H9 (cell line): Measurements from ENCODE around the gene MYO7A. TPM values are rescaled to one million over a fixed set of nuclear protein-coding genes. Genes with fewer than 3 reads are reported as not detected.

Experiments used
- DNase-seq: peaks from one replicate; pipeline ENCODE4 v3.0.0-alpha.2; 2017
- H2AFZ ChIP-seq: one replicate; pipeline ENCODE4 v1.6.1; 2013; ENCODE audit warnings: mild to moderate bottlenecking, low read length, control low read depth, moderate library complexity
- H2AK5ac ChIP-seq: 2 replicates; pipeline ENCODE4 v1.6.1; 2013; ENCODE audit warnings: low read length, control low read depth, mixed read lengths; ENCODE audit not compliant: insufficient read length
- H2BK120ac ChIP-seq: one replicate; pipeline ENCODE4 v1.6.1; 2013; ENCODE audit warnings: low read depth, mild to moderate bottlenecking, low read length, control low read depth, inconsistent platforms; ENCODE audit not compliant: poor library complexity, severe bottlenecking
- H2BK12ac ChIP-seq: 2 replicates; pipeline ENCODE4 v1.6.1; 2013; ENCODE audit warnings: low read length, control low read depth, mixed read lengths, low read depth; ENCODE audit not compliant: insufficient read length
- H2BK15ac ChIP-seq: 2 replicates; pipeline ENCODE4 v1.6.1; 2013; ENCODE audit warnings: low read depth, low read length, control low read depth
- H2BK20ac ChIP-seq: one replicate; pipeline ENCODE4 v1.6.1; 2013; ENCODE audit warnings: low read depth, mild to moderate bottlenecking, low read length, control low read depth, inconsistent platforms; ENCODE audit not compliant: poor library complexity, severe bottlenecking
- H2BK5ac ChIP-seq: 2 replicates; pipeline ENCODE4 v1.6.1; 2013; ENCODE audit warnings: low read length, control low read depth, mixed read lengths; ENCODE audit not compliant: insufficient read length
- H3K14ac ChIP-seq: 2 replicates; pipeline ENCODE4 v1.6.1; 2013; ENCODE audit warnings: low read length, control low read depth; ENCODE audit not compliant: insufficient read depth
- H3K18ac ChIP-seq: 2 replicates; pipeline ENCODE4 v1.6.1; 2013; ENCODE audit warnings: low read depth, mild to moderate bottlenecking, mixed read lengths, low read length, control low read depth; ENCODE audit not compliant: insufficient read length
- H3K23ac ChIP-seq: 2 replicates; pipeline ENCODE4 v1.6.1; 2013; ENCODE audit warnings: low read length, control low read depth, mixed read lengths, low read depth; ENCODE audit not compliant: insufficient read length
- H3K23me2 ChIP-seq: 2 replicates; pipeline ENCODE4 v1.6.1; 2013; ENCODE audit warnings: low read depth, mild to moderate bottlenecking, mixed read lengths, low read length, control low read depth; ENCODE audit not compliant: insufficient read length, poor library complexity, severe bottlenecking
- H3K27ac ChIP-seq: 2 replicates; pipeline ENCODE4 v1.5.1; 2013; ENCODE audit warnings: low read length, control low read depth, mixed read lengths, low read depth; ENCODE audit not compliant: insufficient read length
- H3K27me3 ChIP-seq: 2 replicates; pipeline ENCODE4 v1.6.1; 2013; ENCODE audit warnings: low read length, control low read depth, inconsistent platforms; ENCODE audit not compliant: insufficient read depth
- H3K4ac ChIP-seq: 2 replicates; pipeline ENCODE4 v1.6.1; 2013; ENCODE audit warnings: low read depth, mild to moderate bottlenecking, control low read depth, inconsistent platforms, low read length, moderate library complexity
- H3K4me1 ChIP-seq: 2 replicates; pipeline ENCODE4 v1.6.1; 2013; ENCODE audit warnings: low read length, control low read depth, inconsistent platforms; ENCODE audit not compliant: insufficient read depth
- H3K4me2 ChIP-seq: 2 replicates; pipeline ENCODE4 v1.6.1; 2013; ENCODE audit warnings: low read length, control low read depth, mixed read lengths; ENCODE audit not compliant: insufficient read length, insufficient read depth
- H3K56ac ChIP-seq: 2 replicates; pipeline ENCODE4 v1.6.1; 2013; ENCODE audit warnings: low read depth, mild to moderate bottlenecking, mixed read lengths, low read length, control low read depth; ENCODE audit not compliant: insufficient read length
- H3K79me1 ChIP-seq: 2 replicates; pipeline ENCODE4 v1.6.1; 2013; ENCODE audit warnings: low read depth, mild to moderate bottlenecking, moderate library complexity, low read length, control low read depth, inconsistent platforms; ENCODE audit not compliant: insufficient read depth, poor library complexity, severe bottlenecking
- H3K79me2 ChIP-seq: 2 replicates; pipeline ENCODE4 v1.6.1; 2013; ENCODE audit warnings: low read length, control low read depth, inconsistent platforms; ENCODE audit not compliant: insufficient read depth
- H3K9ac ChIP-seq: 2 replicates; pipeline ENCODE4 v1.6.1; 2013; ENCODE audit warnings: low read length, control low read depth, mixed read lengths; ENCODE audit not compliant: insufficient read length; ENCODE audit errors: extremely low read depth
- H3K9me3 ChIP-seq: one replicate; pipeline ENCODE4 v1.6.1; 2013; ENCODE audit warnings: low read depth, low read length, inconsistent platforms; ENCODE audit not compliant: control insufficient read depth
- H3T11ph ChIP-seq: one replicate; pipeline ENCODE4 v1.6.1; 2013; ENCODE audit warnings: mild to moderate bottlenecking, low read length, control low read depth, inconsistent platforms
- H4K20me1 ChIP-seq: one replicate; pipeline ENCODE4 v1.6.1; 2013; ENCODE audit not compliant: control insufficient read depth, insufficient read length, insufficient read depth
- H4K5ac ChIP-seq: 2 replicates; pipeline ENCODE4 v1.6.1; 2013; ENCODE audit warnings: low read depth, mild to moderate bottlenecking, mixed read lengths, low read length, control low read depth; ENCODE audit not compliant: insufficient read length
- H4K8ac ChIP-seq: replicated peaks from 2 replicates; pipeline ENCODE4 v1.6.1; 2013; ENCODE audit warnings: low read length, control low read depth, mixed read lengths, low read depth; ENCODE audit not compliant: insufficient read length
- H4K91ac ChIP-seq: 2 replicates; pipeline ENCODE4 v1.6.1; 2013; ENCODE audit warnings: low read depth, mild to moderate bottlenecking, moderate library complexity, mixed read lengths, low read length, control low read depth; ENCODE audit not compliant: insufficient read length
- H3K27ac Mint-ChIP-seq, 3 experiments: 2 replicates in 2 of 3; 3 replicates in 1 of 3; pipeline ENCODE4 v1.8.0; 2020 to 2021; ENCODE audit warnings: mixed read lengths in 3 of 3, mild to moderate bottlenecking in 1 of 3, moderate library complexity in 1 of 3
- H3K27me3 Mint-ChIP-seq: 2 replicates; pipeline ENCODE4 v1.8.0; 2021; ENCODE audit warnings: low read depth, mild to moderate bottlenecking, moderate library complexity, mixed read lengths
- H3K36me3 Mint-ChIP-seq, 3 experiments: 2 replicates in 2 of 3; 3 replicates in 1 of 3; pipeline ENCODE4 v1.8.0; 2020 to 2021; ENCODE audit warnings: low read depth in 3 of 3, mixed read lengths in 3 of 3; ENCODE audit not compliant: insufficient read depth in 1 of 3
- H3K4me1 Mint-ChIP-seq, 2 experiments: 2 replicates each; pipeline ENCODE4 v1.8.0; 2020; ENCODE audit warnings: mixed read lengths in 2 of 2
- H3K4me3 Mint-ChIP-seq, 2 experiments: 2 replicates in 1 of 2; 3 replicates in 1 of 2; pipeline ENCODE4 v1.8.0; 2020 to 2021; ENCODE audit warnings: mild to moderate bottlenecking in 2 of 2, mixed read lengths in 2 of 2, moderate library complexity in 1 of 2
- H3K9me3 Mint-ChIP-seq, 2 experiments: 2 replicates in 1 of 2; 3 replicates in 1 of 2; pipeline ENCODE4 v1.8.0; 2020; ENCODE audit warnings: mild to moderate bottlenecking in 2 of 2, mixed read lengths in 2 of 2, moderate library complexity in 1 of 2
- WGBS: extraction: QIAGEN DNeasy Blood & Tissue Kit; methylation state at CpG from one replicate; pipeline ENCODE4 v1.1.7; 2013; ENCODE audit warnings: missing lambda C conversion rate, low lambda C conversion rate, mixed read lengths; ENCODE audit not compliant: insufficient read length; ENCODE audit errors: extremely low coverage; 5-methylcytosine and 5-hydroxymethylcytosine counted together
- total RNA-seq: library from RNA; stranded (reverse); gene quantifications from 2 replicates; pipeline ENCODE4 v1.2.1, GENCODE V29; 2021
- TF ChIP-seq, protein P1 (sequence below): fragments of 200-600 bp; sonication (generic); conservative IDR thresholded peaks from 3 replicates; pipeline ENCODE4 v1.8.0; 2021; ENCODE audit warnings: antibody characterized with exemption, mild to moderate bottlenecking

MYO7A gene
- total RNA-seq, 1 experiment from 2014 or later: 1.6 TPM

DNA sequence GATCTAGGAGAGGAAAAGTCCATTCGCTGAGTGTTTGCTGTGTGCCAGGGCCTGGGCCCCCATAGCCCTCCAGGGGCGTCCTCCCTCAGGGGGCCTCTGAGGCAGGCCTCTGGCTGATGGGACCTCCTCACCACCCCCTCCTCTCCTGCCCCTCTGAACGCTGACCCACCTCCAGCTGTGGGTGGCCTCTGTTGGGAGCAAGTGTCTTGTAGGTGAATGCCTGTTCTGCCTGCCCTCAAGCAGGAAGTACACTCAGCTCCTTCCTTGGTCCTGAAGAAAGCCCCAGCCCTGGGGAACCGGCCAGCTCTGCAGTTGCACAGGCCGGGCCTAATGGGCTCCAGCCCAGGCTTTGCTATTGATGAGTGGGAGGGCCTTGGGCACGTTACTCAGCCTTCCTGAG, 3.5 kb downstream of the MYO7A start:
- no peak overlapping the region for H4K91ac ChIP-seq
- H3K27ac ChIP-seq: no peak overlapping the region
- no peak overlapping the region for H4K8ac ChIP-seq
- H3K23me2 ChIP-seq: peaks cover 8% of the 10 kb centered on the region
- H3K79me1 ChIP-seq: no peaks in the 10 kb centered on the region
- H2BK20ac ChIP-seq: no peak overlapping the region
- no peak overlapping the region for H4K5ac ChIP-seq
- H4K20me1 ChIP-seq: no peaks in the 10 kb centered on the region
- Mint-ChIP-seq H3K27me3 (peaks cover 5% of the 10 kb centered on the region; the same call in 1 of the 2 replicates), H3K27ac (no peak overlapping the region), H3K4me1 (peaks cover 19 to 24% of the 10 kb centered on the region in 2 experiments), H3K4me3 (no peak overlapping the region), H3K36me3 (no peaks in the 10 kb centered on the region), H3K9me3 (no peaks in the 10 kb centered on the region)
- no peaks in the 10 kb centered on the region for H3K4me1 ChIP-seq
- H2AK5ac ChIP-seq: no peak overlapping the region
- no peak overlapping the region for H2BK5ac ChIP-seq
- H3K14ac ChIP-seq: no peak overlapping the region
- no peaks in the 10 kb centered on the region for H3K9me3 ChIP-seq
- H3K4me2 ChIP-seq: no peak overlapping the region
- no peak overlapping the region for H2BK120ac ChIP-seq
- H3K79me2 ChIP-seq: no peaks in the 10 kb centered on the region
- no peak overlapping the region for H3T11ph ChIP-seq
- H2BK15ac ChIP-seq: no peak overlapping the region
- DNase-seq: no peak
- H2BK12ac ChIP-seq: no peak overlapping the region
- no peak overlapping the region for H3K23ac ChIP-seq
- no peak overlapping the region for H2AFZ ChIP-seq
- no peak overlapping the region for H3K4ac ChIP-seq
- H3K27me3 ChIP-seq: no peaks in the 10 kb centered on the region
- TF ChIP-seq, protein P1, sequence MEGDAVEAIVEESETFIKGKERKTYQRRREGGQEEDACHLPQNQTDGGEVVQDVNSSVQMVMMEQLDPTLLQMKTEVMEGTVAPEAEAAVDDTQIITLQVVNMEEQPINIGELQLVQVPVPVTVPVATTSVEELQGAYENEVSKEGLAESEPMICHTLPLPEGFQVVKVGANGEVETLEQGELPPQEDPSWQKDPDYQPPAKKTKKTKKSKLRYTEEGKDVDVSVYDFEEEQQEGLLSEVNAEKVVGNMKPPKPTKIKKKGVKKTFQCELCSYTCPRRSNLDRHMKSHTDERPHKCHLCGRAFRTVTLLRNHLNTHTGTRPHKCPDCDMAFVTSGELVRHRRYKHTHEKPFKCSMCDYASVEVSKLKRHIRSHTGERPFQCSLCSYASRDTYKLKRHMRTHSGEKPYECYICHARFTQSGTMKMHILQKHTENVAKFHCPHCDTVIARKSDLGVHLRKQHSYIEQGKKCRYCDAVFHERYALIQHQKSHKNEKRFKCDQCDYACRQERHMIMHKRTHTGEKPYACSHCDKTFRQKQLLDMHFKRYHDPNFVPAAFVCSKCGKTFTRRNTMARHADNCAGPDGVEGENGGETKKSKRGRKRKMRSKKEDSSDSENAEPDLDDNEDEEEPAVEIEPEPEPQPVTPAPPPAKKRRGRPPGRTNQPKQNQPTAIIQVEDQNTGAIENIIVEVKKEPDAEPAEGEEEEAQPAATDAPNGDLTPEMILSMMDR: no peak
- H3K9ac ChIP-seq: no peak overlapping the region
- WGBS: no CpG with 5 or more reads among the region's 6 CpGs
- H3K56ac ChIP-seq: no peak overlapping the region
- no peak overlapping the region for H3K18ac ChIP-seq
